Tongue (tissue), 2 donors: ENCODE measurements around the gene TFEC. TPM values are rescaled to one million over a fixed set of nuclear protein-coding genes. Genes with fewer than 3 reads are reported as not detected.
"Not testable (repeated sequence)": the region's sequence is repeated elsewhere in the genome, so short reads cannot be mapped to it uniquely, and the experiment has no call there.

Experiments used
- DNase-seq: peaks from one replicate; pipeline ENCODE4 v3.0.0-alpha.2; 2015
- total RNA-seq: library from RNA; depleted of rRNA; stranded (reverse); fragments of >200 nt; gene quantifications from one replicate; pipeline ENCODE4 v1.2.3, GENCODE V29; 2014

The TFEC gene
- total RNA-seq, 1 donor from 2014 or later = 1.5 TPM

GRCh38 chr7:115987486-115987885 is 43.1 kb downstream of the TFEC start:
- DNase-seq = no peak

GRCh38 chr7:115984105-115984504 is 46.5 kb downstream of the TFEC start:
- DNase-seq = no peak

GRCh38 chr7:115980159-115980558 is 50.4 kb downstream of the TFEC start:
- no peak for DNase-seq

- DNase-seq = peak; percentile 3
These were observed 53.9 kb downstream of the TFEC start for GRCh38 chr7:115976651-115977050.

GRCh38 chr7:115975766-115976165 is 54.8 kb downstream of the TFEC start:
- no peak for DNase-seq

- DNase-seq = no peak
These were observed 57.2 kb downstream of the TFEC start for GRCh38 chr7:115973406-115973805.

- DNase-seq = no peak
These were observed 59.1 kb downstream of the TFEC start for GRCh38 chr7:115971506-115971905.

GRCh38 chr7:115968596-115968995 is 62.0 kb downstream of the TFEC start:
- DNase-seq = no peak

- DNase-seq = no peak
These were observed 62.4 kb downstream of the TFEC start for GRCh38 chr7:115968171-115968570.

GRCh38 chr7:115965796-115966475 is 64.6 kb downstream of the TFEC start:
- DNase-seq = no peak

- no peak for DNase-seq
These were observed 65.3 kb downstream of the TFEC start for GRCh38 chr7:115965236-115965635.

- no peak for DNase-seq
These were observed 65.8 kb downstream of the TFEC start for GRCh38 chr7:115964799-115965198.

- DNase-seq = no peak
These were observed 68.2 kb downstream of the TFEC start for GRCh38 chr7:115962340-115962739.

- peak; percentile 16 for DNase-seq
These were observed 76.8 kb downstream of the TFEC start for GRCh38 chr7:115953592-115954255.

- DNase-seq = no peak
These were observed 77.7 kb downstream of the TFEC start for GRCh38 chr7:115952832-115953231.

- no peak for DNase-seq
These were observed 79.0 kb downstream of the TFEC start for GRCh38 chr7:115951547-115951946.

GRCh38 chr7:115941703-115942268 is 88.8 kb downstream of the TFEC start:
- no peak for DNase-seq

- no peak for DNase-seq
These were observed 90.0 kb downstream of the TFEC start for GRCh38 chr7:115940460-115941060.

GRCh38 chr7:115937960-115938359 is 92.6 kb downstream of the TFEC start:
- DNase-seq = no peak

- DNase-seq = no peak
These were observed 97.1 kb downstream of the TFEC start for GRCh38 chr7:115933471-115933870.

GRCh38 chr7:115932880-115933279 is 97.7 kb downstream of the TFEC start:
- DNase-seq = no peak

GRCh38 chr7:115930184-115930583 is 100.4 kb downstream of the TFEC start:
- not testable (repeated sequence) for DNase-seq

- DNase-seq = not testable (repeated sequence)
These were observed 100.8 kb downstream of the TFEC start for GRCh38 chr7:115929736-115930135.
